ENCODE results near the gene SYCE1. TPM values are rescaled to one million over a fixed set of nuclear protein-coding genes. Genes with fewer than 3 reads are reported as not detected.

The SYCE1 gene
- total RNA-seq (2021; fragmentation: NEBNext Ultra II Directional; extraction: Animal tissue kit (Norgen Biotek cat#: 25700)) = not detected in 2 replicates
- not detected in 2 replicates for polyA plus RNA-seq (2011; rRNA removed)
- polyA plus RNA-seq (2011; cell fraction: cytosol; rRNA removed) = not detected
- polyA plus RNA-seq (2011; cell fraction: nucleus; rRNA removed) = not detected
- not detected in 4 replicates for polyA plus RNA-seq (2012, experiment 1 of 2)
- polyA plus RNA-seq (2012, experiment 2 of 2) = not detected
- not detected for polyA plus RNA-seq (2013, experiment 1 of 2)
- not detected for polyA plus RNA-seq (2013, experiment 2 of 2)
- not detected in 2 replicates for polyA minus RNA-seq (2011; rRNA and poly(A)+ RNA removed)
- polyA minus RNA-seq (2011; cell fraction: cytosol; rRNA and poly(A)+ RNA removed) = not detected
- polyA minus RNA-seq (2011; cell fraction: nucleus; rRNA and poly(A)+ RNA removed) = not detected
- long read RNA-seq, experiment 1 = 0 reads
- long read RNA-seq, experiment 2 = 0 reads

GRCh38 chr10:133565441-133566294, at the start of gene SYCE1:
SYCE1 (minus strand) TSS chr10:133565583; CDS start chr10:133565529, 54 bp downstream.
- no peak within 1 kb of the TSS for H2BK20ac ChIP-seq (ENCODE audit: low read length)
- H3K56ac ChIP-seq (replicated peaks; ENCODE audit: insufficient read length, low read depth, low read length) = no peak within 1 kb of the TSS
- no peaks in the 10 kb centered on the region for H3K36me3 ChIP-seq (ENCODE audit: control insufficient read depth in 2 of 4, insufficient read depth in 4 of 4, low read length in 3 of 4)
- H3K4me3 ChIP-seq (ENCODE audit: extremely low read depth in 1 of 4, insufficient read depth in 2 of 4, low read depth in 3 of 4, low read length in 4 of 4) = no peak within 1 kb of the TSS
- no peak within 1 kb of the TSS for H3K4ac ChIP-seq (replicated peaks; ENCODE audit: insufficient read length, low read depth, low read length)
- H3K4me2 ChIP-seq (ENCODE audit: insufficient read depth in 1 of 2, low read depth in 2 of 2, low read length in 2 of 2) = no peak within 1 kb of the TSS
- no peak within 1 kb of the TSS for H4K8ac ChIP-seq (ENCODE audit: extremely low read depth, insufficient read depth, low read length)
- peaks cover 38 to 61% of the 10 kb centered on the region in 2 experiments for H3K9me3 ChIP-seq (ENCODE audit: insufficient read depth in 2 of 2, low read depth in 1 of 2, low read length in 1 of 2)
- WGBS, 2 experiments (ENCODE audit: extremely low coverage in 1 of 2, insufficient coverage in 1 of 2, insufficient read length in 1 of 2, insufficient replicate concordance in 2 of 2, low coverage in 1 of 2, low lambda C conversion rate in 2 of 2, missing lambda C conversion rate in 1 of 2) = 91% methylated on average over 74 of the region's 77 CpGs; no CpG with 5 or more reads in 1 of the 2 experiments
- no peak within 1 kb of the TSS for H3K14ac ChIP-seq (ENCODE audit: insufficient read length)
- no peak within 1 kb of the TSS for H2BK120ac ChIP-seq (replicated peaks; ENCODE audit: low read depth, low read length)
- H2AFZ ChIP-seq (ENCODE audit: low read length) = no peak within 1 kb of the TSS
- H4K5ac ChIP-seq (ENCODE audit: insufficient read length, low read depth, low read length) = no peak within 1 kb of the TSS
- FAIRE-seq (no peak), DNase-seq (ENCODE audit: low read depth in 1 of 2, low spot score in 2 of 2) (no peak)
- no peak within 1 kb of the TSS for H3K18ac ChIP-seq (ENCODE audit: extremely low read depth, low read length)
- H3K27me3 ChIP-seq (replicated peaks in 1 of 4; ENCODE audit: control insufficient read depth in 3 of 4, extremely low read depth in 1 of 4, insufficient read depth in 3 of 4, low read length in 3 of 4) = peaks cover 0 to 2% (median under 1%) of the 10 kb centered on the region in 4 experiments; a peak in 1 of 7 replicates
- no peak within 1 kb of the TSS for H3K23ac ChIP-seq (ENCODE audit: insufficient read length)
- ChIA-PET POLR2A (ENCODE audit: partially characterized antibody) (no interaction called here), CTCF (ENCODE audit: partially characterized antibody) (no interaction called here)
- H2BK12ac ChIP-seq (ENCODE audit: low read depth, low read length) = no peak within 1 kb of the TSS
- no peak within 1 kb of the TSS for H4K91ac ChIP-seq (replicated peaks; ENCODE audit: insufficient read length, low read length)
- no peaks in the 10 kb centered on the region for H3K79me1 ChIP-seq (ENCODE audit: low read depth, low read length)
- no peak within 1 kb of the TSS for H2AK5ac ChIP-seq (ENCODE audit: low read depth, low read length)
- H2BK15ac ChIP-seq (ENCODE audit: low read length) = no peak within 1 kb of the TSS
- H3K27ac ChIP-seq (ENCODE audit: low read depth, low read length) = no peak within 1 kb of the TSS
- no peaks in the 10 kb centered on the region for H3K79me2 ChIP-seq (ENCODE audit: control insufficient read depth in 1 of 2, insufficient read depth in 2 of 2, low read length in 2 of 2)
- H4K20me1 ChIP-seq (replicated peaks in 1 of 2; ENCODE audit: control insufficient read depth in 1 of 2, insufficient read depth in 2 of 2, low read length in 2 of 2) = no peaks in the 10 kb centered on the region
- H2BK5ac ChIP-seq (ENCODE audit: low read depth, low read length) = no peak within 1 kb of the TSS
- H3K23me2 ChIP-seq (ENCODE audit: low read depth, low read length) = peaks cover 11% of the 10 kb centered on the region; the same call in 1 of the 2 replicates
- no peaks in the 10 kb centered on the region for H3K4me1 ChIP-seq (replicated peaks in 1 of 4; ENCODE audit: control insufficient read depth in 3 of 4, insufficient read depth in 4 of 4, low read length in 3 of 4)
- H3K9ac ChIP-seq (replicated peaks in 1 of 4; ENCODE audit: extremely low read depth in 1 of 4, low read depth in 3 of 4, low read length in 3 of 4) = no peak within 1 kb of the TSS
- no peak for TF ChIP-seq EP300 (IDR thresholded peaks at IDR 0.05; ENCODE audit: borderline replicate concordance in 1 of 2, low read depth in 2 of 2, low read length in 2 of 2)
- TF ChIP-seq ZNF274 (IDR thresholded peaks at IDR 0.05; ENCODE audit: borderline replicate concordance, extremely low read depth, low read length) = no peak
- TF ChIP-seq SP1 (IDR thresholded peaks at IDR 0.05; ENCODE audit: low read depth, low read length) = no peak
- TF ChIP-seq CBX8 (IDR thresholded peaks at IDR 0.05; ENCODE audit: borderline replicate concordance, low read depth, low read length) = no peak
- no peak for TF ChIP-seq HDAC6 (IDR thresholded peaks at IDR 0.05; ENCODE audit: low read depth, low read length)
- no peak for TF ChIP-seq SIX5 (IDR thresholded peaks at IDR 0.05; ENCODE audit: low read depth, low read length)
- TF ChIP-seq ASH2L (IDR thresholded peaks at IDR 0.05; ENCODE audit: low read length) = no peak
- TF ChIP-seq HDAC2 (IDR thresholded peaks at IDR 0.05; ENCODE audit: borderline replicate concordance in 1 of 2, low read depth in 2 of 2, low read length in 2 of 2) = no peak
- no peak for TF ChIP-seq RAD21 (IDR thresholded peaks at IDR 0.05 in 1 of 2, conservative IDR thresholded peaks at IDR 0.05 in 1 of 2; ENCODE audit: low read depth in 2 of 2, low read length in 2 of 2)
- TF ChIP-seq POU5F1 (IDR thresholded peaks at IDR 0.05; ENCODE audit: low read depth, low read length) = no peak

All from H1 (cell line).